HG03196 (cell line): ENCODE measurements around the gene SNX27.
"Not testable (repeated sequence)": the region's sequence is repeated elsewhere in the genome, so short reads cannot be mapped to it uniquely, and the experiment has no call there.

Experiments used
- ATAC-seq: cut with Tn5 transposase; IDR thresholded peaks from one replicate; pipeline ENCODE4 v1.9.1; 2021; ENCODE audit not compliant: unreplicated experiment

The SNX27 gene

DNA sequence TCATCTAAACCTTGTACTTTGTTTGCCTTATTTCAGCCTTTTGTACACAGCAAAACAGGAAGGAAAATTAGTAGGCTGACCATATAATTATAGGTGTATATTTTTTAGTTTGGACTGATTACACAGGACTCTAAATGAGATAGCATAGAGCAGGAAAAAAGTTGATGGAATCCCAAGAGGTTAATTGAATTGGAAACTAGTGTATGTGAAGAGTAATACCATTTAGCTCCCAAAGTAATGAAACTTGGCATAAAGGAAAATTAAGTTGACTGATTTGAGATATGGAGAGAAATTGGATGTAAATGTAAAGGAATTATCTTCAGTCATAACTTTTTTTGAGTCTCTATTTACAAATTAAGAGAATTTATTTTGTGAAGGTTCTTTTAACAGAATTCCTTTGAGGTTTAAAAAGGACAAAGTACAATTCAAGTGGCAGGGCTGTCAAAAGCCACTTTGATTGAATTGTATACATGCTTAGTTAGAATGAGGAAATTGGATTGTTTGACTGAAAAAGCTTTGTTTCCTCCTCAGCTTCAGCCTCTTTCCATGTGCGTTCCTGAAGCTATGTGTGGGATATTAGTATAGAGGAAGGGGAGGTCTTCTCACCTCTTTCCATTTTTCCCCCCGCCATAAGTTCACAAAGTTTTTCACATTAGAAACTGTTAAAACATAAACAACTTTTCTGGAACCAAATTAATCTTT, 26.4 kb downstream of the SNX27 start:
- no peak for ATAC-seq

DNA sequence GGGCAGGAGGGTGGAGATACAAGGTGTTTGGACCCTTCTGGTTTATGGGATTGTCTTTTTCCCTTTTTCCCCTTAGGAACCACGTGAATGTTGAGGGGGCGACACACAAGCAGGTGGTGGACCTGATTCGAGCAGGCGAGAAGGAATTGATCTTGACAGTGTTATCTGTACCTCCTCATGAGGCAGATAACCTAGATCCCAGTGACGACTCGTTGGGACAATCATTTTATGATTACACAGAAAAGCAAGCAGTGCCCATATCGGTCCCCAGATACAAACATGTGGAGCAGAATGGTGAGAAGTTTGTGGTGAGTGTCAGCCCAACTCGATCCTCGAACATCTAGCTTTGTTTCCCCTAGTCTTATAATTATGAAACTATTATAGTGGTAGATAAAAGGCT, 27.0 kb downstream of the SNX27 start:
- ATAC-seq: no peak

DNA sequence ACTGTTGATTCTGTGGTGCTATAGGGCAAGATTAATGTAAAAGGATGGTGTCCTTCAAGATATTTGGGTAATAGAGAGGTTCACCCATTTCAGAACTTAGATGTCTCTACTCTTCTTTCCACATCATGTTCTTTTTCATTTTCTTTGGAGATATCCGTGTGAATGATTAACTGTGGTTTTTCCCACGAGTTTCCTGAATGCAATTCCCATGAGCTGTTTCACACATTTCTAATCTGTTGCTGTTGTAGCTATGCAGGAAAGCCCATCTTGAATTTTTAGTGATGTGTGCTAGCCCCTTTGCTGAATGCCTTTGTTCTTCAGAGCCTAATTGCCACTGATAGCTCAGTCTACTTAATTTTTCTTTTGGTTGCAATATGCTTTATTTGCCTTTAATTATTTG, 27.6 kb downstream of the SNX27 start:
- no peak for ATAC-seq

DNA sequence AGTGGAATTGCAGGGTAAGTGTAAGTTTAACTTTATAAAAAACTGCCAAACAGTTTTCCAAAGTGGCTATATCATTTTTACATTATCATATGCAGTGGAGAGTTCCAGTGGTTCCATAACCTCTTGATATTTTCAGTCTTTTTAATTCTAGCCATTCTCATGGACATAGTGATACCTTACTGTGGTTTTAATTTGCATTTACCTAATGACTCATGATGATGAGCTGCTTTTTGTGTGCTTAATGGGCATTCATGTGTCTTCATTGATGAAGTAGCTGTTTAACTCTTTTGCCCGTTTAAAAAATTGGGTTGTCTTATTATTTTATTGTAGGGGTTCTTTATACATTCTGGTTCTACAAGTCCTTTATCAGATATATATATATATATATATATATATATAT, 29.4 kb downstream of the SNX27 start:
- no peak for ATAC-seq

DNA sequence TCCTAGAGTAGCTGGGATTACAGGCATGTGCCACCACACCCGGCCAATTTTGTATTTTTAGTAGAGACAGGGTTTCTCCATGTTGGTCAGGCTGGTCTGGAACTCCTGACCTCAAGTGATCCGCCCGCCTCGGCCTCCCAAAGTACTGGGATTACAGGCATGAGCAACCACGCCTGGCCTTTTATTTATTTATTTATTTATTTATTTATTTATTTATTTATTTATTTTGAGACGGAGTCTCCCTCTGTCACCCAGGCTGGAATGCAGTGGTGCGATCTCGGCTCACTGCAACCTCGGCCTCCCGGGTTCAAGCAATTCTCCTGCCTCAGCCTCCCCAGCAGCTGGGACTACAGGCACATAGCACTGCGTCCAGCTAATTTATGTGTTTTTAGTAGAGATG, 31.2 kb downstream of the SNX27 start:
- not testable (repeated sequence) for ATAC-seq

DNA sequence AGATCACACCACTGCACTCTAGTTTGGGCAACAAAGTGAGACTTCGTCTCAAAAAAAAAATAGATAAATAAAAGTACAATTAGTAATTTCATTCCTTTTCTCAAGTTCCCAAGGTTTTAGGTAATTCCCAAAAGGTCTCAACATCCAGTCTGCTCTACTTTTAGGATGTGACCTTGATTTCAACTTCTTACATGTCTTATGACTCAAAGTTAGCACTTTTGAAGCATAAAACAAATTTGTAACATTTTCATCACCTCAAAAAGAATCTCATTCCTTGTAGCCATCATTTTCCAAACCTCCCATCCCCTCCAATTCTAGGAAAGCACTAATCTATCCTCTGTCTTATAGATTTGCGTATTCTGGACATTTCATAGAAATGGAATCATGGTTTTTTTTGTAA, 32.2 kb downstream of the SNX27 start:
- no peak for ATAC-seq

DNA sequence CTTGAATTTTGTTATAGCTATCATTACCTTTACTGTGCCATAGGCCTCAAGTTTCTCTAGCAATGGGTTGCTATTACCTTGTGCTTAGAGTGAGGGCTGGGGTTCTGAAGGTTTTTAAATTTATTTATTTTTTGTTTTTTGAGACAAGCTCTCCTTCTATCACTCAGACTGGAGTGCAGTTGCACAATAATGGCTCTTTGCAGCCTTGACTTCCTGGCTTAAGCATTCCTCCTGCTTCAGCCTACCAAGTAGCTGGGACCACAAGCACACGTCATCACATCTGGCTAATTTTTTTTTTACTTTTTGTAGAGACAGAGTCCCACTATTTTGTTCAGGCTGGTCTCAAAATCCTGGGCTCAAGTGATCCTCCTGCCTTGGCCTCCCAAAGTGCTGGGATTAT, 41.5 kb downstream of the SNX27 start:
- no peak for ATAC-seq

DNA sequence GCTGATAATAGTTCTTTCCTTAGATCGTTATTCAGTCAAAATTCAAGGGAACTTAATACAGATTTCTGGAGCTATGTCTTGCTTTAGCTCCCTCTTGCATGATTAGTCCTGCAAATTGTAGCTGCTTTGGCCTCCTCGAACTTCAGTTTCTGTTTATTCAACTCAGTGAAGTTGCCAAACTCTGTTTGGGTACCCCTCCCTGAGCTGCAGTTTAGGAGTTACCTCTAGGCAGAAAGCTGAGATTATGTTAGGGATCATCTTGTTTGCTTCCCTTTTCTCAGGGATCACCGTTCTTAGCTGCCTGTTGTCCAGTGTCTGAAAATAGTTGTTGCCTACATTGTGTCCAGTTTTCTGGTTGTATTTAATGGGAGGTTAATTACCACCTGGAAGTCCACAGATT, 43.5 kb downstream of the SNX27 start:
- no peak for ATAC-seq

DNA sequence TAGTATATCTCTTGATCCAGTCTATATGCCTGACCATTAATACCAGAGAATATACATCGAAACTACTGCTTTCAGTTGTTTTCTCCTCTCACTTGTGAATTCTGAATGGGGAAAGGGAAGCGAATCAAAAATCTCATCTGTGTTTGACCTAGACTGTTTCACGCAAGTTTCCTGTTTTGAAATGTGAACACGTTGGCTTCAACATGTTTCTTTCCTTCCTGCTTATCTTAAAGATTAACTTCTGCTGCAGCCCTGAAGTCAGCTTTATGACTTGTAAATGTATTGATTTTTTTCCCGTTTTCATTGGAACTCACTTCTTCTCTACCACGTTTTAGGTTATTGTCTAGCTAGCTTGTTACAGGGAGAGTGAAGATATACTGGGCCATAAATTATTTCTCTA, 49.9 kb downstream of the SNX27 start:
- ATAC-seq: no peak

DNA sequence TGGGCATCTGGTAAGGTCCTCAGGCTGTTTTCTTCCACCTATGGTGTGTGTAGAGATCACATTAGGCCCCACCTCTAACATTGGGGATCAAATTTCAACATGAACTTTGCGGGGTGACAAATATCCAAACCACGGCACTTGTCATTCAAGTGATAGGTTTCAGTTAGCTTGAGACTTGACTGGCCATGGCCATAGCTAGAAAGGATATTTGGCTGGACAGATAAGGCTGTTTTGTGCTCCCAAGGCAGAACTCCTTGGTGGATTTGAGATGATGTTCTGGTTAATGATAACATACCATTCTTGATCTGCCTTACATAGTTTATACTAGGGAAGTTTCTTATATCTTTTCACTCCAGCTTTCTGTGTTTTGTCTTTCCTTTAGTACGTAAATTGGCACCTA, 56.2 kb downstream of the SNX27 start:
- ATAC-seq: no peak

DNA sequence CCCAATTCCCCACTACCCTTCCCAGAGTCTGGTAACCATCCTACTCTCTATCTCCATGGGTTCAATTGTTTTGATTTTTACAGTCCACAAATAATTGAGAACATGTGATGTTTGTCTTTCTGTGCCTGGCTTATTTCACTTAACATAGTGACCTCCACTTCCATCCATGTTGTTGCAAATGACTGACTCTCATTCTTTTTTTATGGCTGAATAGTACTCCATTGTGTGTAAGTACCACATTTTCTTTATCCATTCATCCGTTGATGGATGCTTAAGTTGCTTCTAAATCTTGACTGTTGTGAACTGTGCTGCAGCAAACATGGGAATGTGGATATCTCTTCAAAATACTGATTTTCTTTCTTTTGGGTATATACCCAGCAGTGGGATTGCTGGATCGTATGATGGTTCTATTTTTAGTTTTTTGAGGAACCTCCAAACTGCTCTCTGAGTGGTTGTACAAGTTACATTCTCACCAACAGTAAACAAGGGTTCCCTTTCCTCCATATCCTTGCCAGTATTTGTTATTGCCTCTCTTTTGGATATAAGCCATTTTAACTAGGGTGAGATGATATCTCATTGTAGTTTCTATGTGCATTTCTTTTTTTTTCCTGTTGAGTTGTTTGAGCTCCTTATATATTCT, 58.3 kb downstream of the SNX27 start:
- ATAC-seq: not testable (repeated sequence)

DNA sequence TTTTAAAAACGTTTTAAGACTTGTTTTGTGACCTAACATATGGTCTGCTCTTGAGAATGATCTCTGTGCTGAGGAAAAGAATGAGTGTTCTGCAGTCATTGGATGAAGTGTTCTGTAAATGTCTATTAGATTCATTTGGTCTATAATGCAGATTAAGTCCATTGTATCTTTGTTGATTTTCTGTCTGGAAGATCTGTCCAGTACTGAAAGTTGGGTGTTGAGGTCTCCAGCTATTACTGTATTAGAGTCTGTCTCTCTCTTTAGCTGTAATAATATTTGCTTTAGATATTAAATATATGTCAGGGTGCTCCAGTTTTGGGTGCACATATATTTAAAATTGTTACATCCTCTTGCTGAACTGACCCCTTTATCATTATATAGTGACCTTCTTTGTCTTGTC, 61.6 kb downstream of the SNX27 start:
- ATAC-seq: no peak

DNA sequence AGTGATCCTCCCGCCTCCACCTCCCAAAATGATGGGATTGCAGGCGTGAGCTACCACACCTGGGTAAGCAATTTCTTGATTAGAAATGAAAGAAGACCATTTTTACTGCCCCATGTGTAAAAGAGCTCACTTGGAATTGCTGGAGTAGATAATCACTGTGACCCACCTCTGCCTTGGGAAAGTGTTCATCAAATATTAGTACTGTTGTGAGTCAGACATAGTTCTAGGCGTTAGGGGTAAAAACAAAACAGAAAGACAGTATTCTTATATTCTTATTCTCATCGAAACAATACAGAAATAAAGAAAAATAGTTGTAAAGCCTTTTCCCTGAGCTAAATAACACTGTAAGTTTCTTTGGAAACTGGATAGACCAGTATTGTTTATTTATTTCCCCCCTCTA, 68.5 kb downstream of the SNX27 start:
- no peak for ATAC-seq

DNA sequence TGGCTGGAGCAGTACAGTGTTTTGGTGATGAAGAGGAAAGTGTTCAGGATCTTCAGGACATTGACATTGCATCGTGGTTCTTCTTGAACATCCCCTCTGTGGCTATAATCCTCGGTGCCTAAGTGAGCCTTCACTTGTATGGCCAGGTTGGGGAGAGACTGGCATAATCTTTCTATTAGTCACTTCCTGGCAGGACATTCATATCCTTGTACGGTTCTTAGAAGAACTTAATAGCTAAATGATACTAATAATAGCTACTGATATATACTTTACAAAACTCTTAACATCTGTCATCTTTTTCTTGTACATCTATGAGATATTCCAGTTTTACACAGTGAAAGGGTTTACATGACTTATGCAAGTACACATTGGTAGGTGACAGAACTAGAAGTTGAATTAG, 69.0 kb downstream of the SNX27 start:
- no peak for ATAC-seq

DNA sequence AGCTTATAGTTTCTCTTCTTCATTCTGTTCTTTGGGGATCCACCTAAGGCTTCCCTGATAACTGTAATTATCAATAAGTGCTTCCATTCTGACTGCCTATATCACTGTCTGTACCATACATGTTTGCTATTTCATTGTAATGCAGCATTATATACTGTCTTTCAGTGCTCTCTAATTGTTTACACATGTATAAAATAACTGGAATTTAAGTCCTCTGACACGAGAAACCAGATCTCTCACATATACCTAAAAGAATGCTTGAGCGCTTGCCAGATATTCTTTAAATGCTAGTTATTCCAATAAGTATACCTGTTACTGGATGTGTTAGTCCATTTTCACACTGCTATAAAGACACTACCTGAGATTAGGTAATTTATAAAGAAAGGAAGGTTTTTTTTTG, 70.1 kb downstream of the SNX27 start:
- no peak for ATAC-seq

DNA sequence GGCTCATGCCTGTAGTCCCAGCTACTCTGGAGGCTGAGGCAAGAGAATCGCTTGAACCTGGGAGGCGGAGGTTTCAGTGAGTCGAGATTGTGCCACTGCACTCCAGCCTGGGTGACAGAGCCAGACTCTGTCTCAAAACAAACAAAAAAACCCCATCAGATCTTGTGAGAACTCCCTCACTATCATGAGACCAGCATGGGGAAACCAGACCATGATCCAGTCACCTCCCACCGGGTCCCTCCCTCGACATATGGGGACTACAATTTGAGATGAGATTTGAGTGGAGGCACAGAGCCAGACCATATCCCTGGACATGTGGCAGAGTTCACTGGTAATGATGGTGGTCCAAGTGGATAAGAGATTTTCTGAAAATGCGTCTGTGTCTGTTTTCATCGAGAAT, 71.1 kb downstream of the SNX27 start:
- not testable (repeated sequence) for ATAC-seq

DNA sequence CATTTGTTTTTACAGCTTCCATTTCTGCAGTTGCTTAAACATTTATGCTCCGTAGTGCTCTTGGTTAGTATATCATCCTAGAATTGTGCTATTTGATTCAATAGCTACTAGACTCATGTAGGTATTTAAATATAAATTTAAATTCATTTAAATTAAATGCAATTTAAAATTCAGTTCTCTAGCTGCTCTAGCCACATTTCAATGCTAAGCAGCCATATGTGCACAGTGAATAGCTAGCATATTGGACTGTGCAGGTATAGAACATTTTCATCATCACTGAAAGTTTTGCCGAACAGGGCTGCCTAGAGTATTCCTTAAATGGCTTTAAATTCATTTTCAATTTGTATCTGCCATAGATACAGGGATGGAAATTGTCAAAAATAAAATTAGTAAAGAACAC, 72.3 kb downstream of the SNX27 start:
- ATAC-seq: no peak

DNA sequence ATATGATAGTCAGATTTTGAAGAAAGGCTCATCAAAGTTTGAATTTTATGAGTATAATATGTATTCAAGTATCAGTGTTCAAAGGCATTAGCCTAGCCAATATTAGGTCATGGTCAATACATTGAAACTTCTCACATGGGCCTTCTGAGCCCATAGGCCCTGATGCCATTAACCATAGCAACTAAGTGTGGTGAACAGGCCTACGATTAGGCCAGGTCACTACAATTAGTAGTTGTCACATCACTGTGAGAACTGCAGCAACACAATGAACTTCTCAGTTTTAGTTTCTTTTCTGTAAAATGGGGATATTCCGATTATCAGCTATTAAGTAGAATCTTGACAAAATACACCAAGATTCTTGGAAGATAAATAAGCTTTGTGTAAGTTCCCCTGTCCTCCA, 74.7 kb downstream of the SNX27 start:
- no peak for ATAC-seq

DNA sequence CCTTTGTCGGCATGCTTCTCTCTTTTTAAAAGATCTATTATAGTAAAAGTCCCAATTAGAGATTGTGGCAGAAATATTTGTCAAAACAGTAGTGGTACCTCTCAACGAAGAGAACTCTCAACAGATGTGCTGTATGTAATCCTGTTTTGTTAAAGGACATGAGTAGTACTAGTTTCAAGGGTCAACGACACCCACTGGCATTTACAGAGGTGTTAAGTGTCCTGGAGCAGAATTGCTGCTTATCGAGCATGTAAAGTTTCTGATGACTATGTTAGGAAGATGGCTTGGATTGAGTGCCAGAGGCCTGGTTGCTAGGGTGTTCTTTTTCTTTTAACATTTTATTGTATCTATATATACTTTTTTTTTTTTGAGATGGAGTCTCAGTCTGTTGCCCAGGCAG, 77.6 kb downstream of the SNX27 start:
- no peak for ATAC-seq

DNA sequence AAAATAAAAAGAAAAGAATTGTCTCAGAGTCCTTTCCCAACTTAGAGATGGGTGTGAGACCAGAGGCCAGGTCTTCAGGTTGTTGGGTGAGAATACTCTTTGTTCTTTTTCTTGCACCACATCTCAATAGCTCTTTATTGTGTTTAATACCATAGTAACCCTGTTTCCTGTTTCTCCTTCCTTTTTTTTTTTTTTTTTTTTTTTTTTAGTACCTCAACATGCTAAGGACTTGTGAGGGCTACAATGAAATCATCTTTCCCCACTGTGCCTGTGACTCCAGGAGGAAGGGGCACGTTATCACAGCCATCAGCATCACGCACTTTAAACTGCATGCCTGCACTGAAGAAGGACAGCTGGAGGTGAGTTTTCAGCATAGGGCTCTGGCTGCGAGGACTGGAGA, 80.4 kb downstream of the SNX27 start:
- ATAC-seq: no peak

DNA sequence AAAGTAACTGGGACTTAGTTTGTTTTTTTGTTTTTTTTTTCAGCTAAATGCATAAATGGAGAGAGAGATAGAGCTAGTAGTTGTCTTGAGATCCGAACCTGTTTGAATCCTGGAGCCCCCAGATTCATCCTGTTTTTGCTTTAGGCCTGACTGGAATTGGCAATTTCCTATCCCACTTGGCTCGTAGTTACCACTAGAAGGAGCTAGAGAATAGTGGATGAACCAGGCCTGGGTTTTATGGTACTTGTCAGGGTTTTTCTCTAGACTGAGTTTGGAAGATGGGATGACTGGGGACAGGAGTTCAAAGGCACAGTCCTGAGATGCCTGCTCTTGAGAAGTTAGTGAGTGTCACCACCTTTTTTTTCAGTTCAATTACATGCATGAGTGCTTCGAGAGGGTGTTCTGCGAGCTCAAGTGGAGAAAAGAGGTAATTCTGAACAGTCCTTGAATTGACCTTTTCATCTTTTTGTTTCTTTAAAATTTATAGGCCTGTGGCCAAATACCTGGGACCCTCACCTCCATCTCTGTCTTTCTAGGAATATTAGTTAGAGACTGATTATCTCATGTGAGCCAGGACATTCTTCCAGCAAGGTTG, 81.3 kb downstream of the SNX27 start:
- no peak for ATAC-seq

DNA sequence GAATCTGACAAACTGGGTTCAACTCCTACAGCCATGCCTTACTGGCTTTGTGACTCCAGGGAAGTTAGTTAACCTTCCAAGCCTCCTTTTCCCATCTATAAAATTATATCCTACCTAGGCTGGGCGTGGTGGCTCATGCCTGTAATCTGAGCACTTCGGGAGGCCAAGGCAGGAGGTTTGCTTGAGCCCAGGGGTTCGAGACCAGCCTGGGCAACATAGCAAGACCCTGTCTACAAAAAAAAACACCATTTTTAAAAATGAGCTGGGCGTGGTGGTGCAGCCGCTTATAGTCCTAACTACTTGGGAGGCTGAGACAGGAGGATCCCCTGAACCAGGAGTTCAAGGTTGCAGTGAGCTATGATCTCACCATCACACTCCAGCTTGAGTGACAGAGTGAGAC, 89.7 kb downstream of the SNX27 start:
- ATAC-seq: no peak

DNA sequence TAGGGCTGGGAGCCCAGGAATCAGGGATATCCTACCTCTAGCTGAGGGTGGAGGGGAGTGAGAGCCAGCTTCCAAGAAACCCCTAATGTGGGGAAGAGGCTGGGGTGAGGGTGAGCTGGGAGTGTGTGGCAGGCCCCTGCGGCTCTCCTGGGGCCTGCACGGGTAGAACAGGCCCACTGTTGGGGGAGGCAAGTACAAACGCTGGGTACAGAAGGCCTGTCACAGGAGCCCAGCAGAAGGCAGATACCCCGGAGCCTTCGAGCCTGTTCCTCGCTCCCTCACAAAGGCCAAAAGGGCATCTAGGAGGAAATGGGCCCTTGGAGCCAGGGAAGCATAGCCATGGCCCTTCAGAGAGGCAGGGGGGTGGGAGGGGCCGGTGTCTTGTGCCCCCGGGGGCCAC, 91.1 kb downstream of the SNX27 start:
- ATAC-seq: no peak
